GM23338 (cell line): Measurements from ENCODE around the gene PRKAR1B. TPM values are rescaled to one million over a fixed set of nuclear protein-coding genes. Genes with fewer than 3 reads are reported as not detected.

Experiments
- ATAC-seq: fragments of 200-7000 bp; cut with Tn5 transposase; 3 replicates; pipeline ENCODE4 v1.9.1; 2020
- DNase-seq: peaks from one replicate; pipeline ENCODE4 v3.0.0-alpha.2; 2015; ENCODE audit warnings: low spot score
- H2AFZ ChIP-seq: fragments of 200-600 bp; sonication (generic); 2 replicates; pipeline ENCODE4 v1.8.0; 2016; ENCODE audit warnings: antibody characterized with exemption, mild to moderate bottlenecking, moderate library complexity
- H3F3A ChIP-seq: fragments of 200-600 bp; sonication (generic); replicated peaks from 2 replicates; pipeline ENCODE4 v1.8.0; 2017; ENCODE audit warnings: antibody characterized with exemption, mixed run types, low read depth
- H3K27ac ChIP-seq: fragments of 200-600 bp; sonication (generic); 2 replicates; pipeline ENCODE4 v1.6.1; 2016; ENCODE audit warnings: low read depth
- H3K27me3 ChIP-seq: fragments of 200-600 bp; sonication (generic); 2 replicates; pipeline ENCODE4 v1.8.0; 2016; ENCODE audit warnings: mild to moderate bottlenecking, mixed run types, moderate library complexity; ENCODE audit not compliant: insufficient read depth
- H3K36me3 ChIP-seq: fragments of 200-600 bp; sonication (generic); 2 replicates; pipeline ENCODE4 v1.8.0; 2016; ENCODE audit warnings: mild to moderate bottlenecking; ENCODE audit not compliant: insufficient read depth
- H3K4me1 ChIP-seq: fragments of 200-600 bp; sonication (generic); 2 replicates; pipeline ENCODE4 v1.8.0; 2016; ENCODE audit warnings: mild to moderate bottlenecking, moderate library complexity; ENCODE audit not compliant: insufficient read depth
- H3K4me2 ChIP-seq: fragments of 200-600 bp; sonication (generic); 2 replicates; pipeline ENCODE4 v1.7.1; 2017; ENCODE audit warnings: mixed run types
- H3K4me3 ChIP-seq: fragments of 200-600 bp; sonication (generic); 2 replicates; pipeline ENCODE4 v1.6.1; 2016; ENCODE audit warnings: mixed run types
- H3K79me2 ChIP-seq: fragments of 200-600 bp; sonication (generic); replicated peaks from 2 replicates; pipeline ENCODE4 v1.8.0; 2017; ENCODE audit warnings: mild to moderate bottlenecking; ENCODE audit not compliant: insufficient read depth
- H3K9me2 ChIP-seq: fragments of 200-600 bp; sonication (generic); 2 replicates; pipeline ENCODE4 v1.8.0; 2017; ENCODE audit not compliant: insufficient read depth
- H4K20me1 ChIP-seq: fragments of 200-600 bp; sonication (generic); replicated peaks from 2 replicates; pipeline ENCODE4 v1.8.0; 2017; ENCODE audit warnings: mild to moderate bottlenecking; ENCODE audit not compliant: insufficient read depth
- H3K27ac Mint-ChIP-seq: 2 replicates; pipeline ENCODE4 v1.8.0; 2020; ENCODE audit warnings: inconsistent platforms, mild to moderate bottlenecking, moderate library complexity, mixed read lengths
- H3K27me3 Mint-ChIP-seq: 3 replicates; pipeline ENCODE4 v1.8.0; 2022; ENCODE audit warnings: low read depth, mild to moderate bottlenecking, moderate library complexity, mixed read lengths, inconsistent platforms; ENCODE audit not compliant: insufficient read depth, poor library complexity
- H3K36me3 Mint-ChIP-seq: 3 replicates; pipeline ENCODE4 v1.8.0; 2021; ENCODE audit warnings: low read depth, mild to moderate bottlenecking, inconsistent platforms, moderate library complexity, mixed read lengths
- H3K4me1 Mint-ChIP-seq: 3 replicates; pipeline ENCODE4 v1.8.0; 2020; ENCODE audit warnings: mild to moderate bottlenecking, inconsistent platforms, mixed read lengths
- H3K4me3 Mint-ChIP-seq: 3 replicates; pipeline ENCODE4 v1.8.0; 2021; ENCODE audit warnings: moderate library complexity, mild to moderate bottlenecking, inconsistent platforms, mixed read lengths
- H3K9me3 Mint-ChIP-seq: 3 replicates; pipeline ENCODE4 v1.8.0; 2020; ENCODE audit warnings: moderate library complexity, mild to moderate bottlenecking, inconsistent platforms, mixed read lengths
- EZH2phosphoT487 ChIP-seq: fragments of 200-600 bp; sonication (generic); IDR thresholded peaks from one replicate; pipeline ENCODE4 v1.8.1; 2018; ENCODE audit warnings: antibody characterized with exemption; ENCODE audit not compliant: unreplicated experiment
- NANOG ChIP-seq: IDR thresholded peaks from 2 replicates; pipeline ENCODE4 v1.6.1; 2016; ENCODE audit warnings: antibody characterized with exemption, borderline replicate concordance
- POLR2AphosphoS5 ChIP-seq: IDR thresholded peaks from 2 replicates; pipeline ENCODE4 v1.6.1; 2016; ENCODE audit warnings: antibody characterized with exemption, low read depth
- STAT1 ChIP-seq: IDR thresholded peaks from one replicate; pipeline ENCODE4 v1.6.1; 2016; ENCODE audit warnings: antibody characterized with exemption; ENCODE audit not compliant: unreplicated experiment
- ZNF114 ChIP-seq: fragments of 250-450 bp; sonication (Bioruptor Pico); IDR thresholded peaks from 2 replicates; pipeline ENCODE4 v1.5.0; 2020; ENCODE audit warnings: mild to moderate bottlenecking, moderate library complexity
- polyA plus RNA-seq: library from polyadenylated mRNA; unstranded; fragments of >200 nt; fragmentation: Nextera tagmentation; extraction: Ambion mirVana; gene quantifications from 2 replicates; pipeline ENCODE4 v1.2.1, GENCODE V29; 2016
- total RNA-seq: library from RNA; depleted of rRNA; stranded (reverse); fragments of >200 nt; shearing (Covaris generic); gene quantifications from 2 replicates; pipeline ENCODE4 v1.2.3, GENCODE V29; 2014
- TF ChIP-seq, protein P1 (sequence below): IDR thresholded peaks from one replicate; pipeline ENCODE4 v1.6.1; 2018; ENCODE audit warnings: antibody characterized with exemption; ENCODE audit not compliant: unreplicated experiment
- TF ChIP-seq, protein P2 (sequence below), 2 experiments: fragments of 200-600 bp in 1 of 2; sonication (generic) in 1 of 2; conservative IDR thresholded peaks; 2 replicates each; pipeline versions ENCODE4 v1.5.1 to v1.6.1; 2016 to 2017; ENCODE audit warnings: antibody characterized with exemption in 2 of 2, low read depth in 2 of 2, mild to moderate bottlenecking in 2 of 2, moderate library complexity in 1 of 2
- TF ChIP-seq, protein P3 (sequence below): fragments of 250-450 bp; sonication (Bioruptor Pico); IDR thresholded peaks from 2 replicates; pipeline ENCODE4 v1.5.0; 2020; ENCODE audit warnings: mild to moderate bottlenecking, moderate library complexity

PRKAR1B gene
- total and polyA plus RNA-seq, 2 experiments from 2014 or later, result 35.7 to 36.7 TPM

DNA sequence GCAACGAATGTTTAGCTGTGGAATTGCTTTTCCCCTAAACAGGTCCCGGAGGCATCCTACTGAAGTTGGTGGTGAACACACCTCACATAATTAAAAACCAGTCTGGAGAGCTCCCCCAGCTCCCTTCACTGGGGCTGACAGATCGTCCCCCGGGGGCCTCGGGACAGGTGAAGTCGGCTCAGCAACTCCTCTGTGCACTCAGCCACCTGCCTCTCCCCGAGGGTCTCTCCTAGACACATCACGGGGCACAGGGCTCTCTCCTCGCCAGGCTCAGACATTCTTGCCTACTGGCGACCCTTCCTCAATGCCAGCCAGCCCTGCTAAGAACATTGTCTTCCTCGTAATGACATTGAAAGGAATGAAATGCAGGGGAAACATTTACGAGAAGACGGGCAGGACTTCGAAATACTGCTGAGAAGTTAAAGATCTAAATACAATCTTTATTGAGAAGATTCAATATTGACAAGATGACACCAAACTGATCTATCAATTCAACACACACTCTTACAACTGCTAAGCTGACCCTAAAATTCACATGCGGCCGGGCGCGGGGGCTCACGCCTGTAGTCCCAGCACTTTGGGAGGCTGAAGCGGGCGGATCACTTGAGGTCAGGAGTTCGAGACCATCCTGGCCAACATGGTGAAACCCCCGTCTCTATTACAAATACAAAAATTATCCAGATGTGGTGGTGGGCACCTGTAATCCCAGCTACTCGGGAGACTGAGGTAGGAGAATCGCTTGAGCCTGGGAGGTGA is 88.6 kb downstream of the PRKAR1B start:
- H3K27me3 ChIP-seq, result no peaks in the 10 kb centered on the region
- H4K20me1 ChIP-seq, result no peaks in the 10 kb centered on the region; the same call in 1 of the 2 replicates
- H3K9me2 ChIP-seq, result no peaks in the 10 kb centered on the region
- Mint-ChIP-seq H3K36me3 (peaks cover 10% of the 10 kb centered on the region), H3K27me3 (peaks cover 17% of the 10 kb centered on the region), H3K4me3 (no peak overlapping the region), H3K9me3 (no peaks in the 10 kb centered on the region), H3K27ac (peak overlapping the region; percentile 50; the same call in 1 of the 2 replicates), H3K4me1 (no peaks in the 10 kb centered on the region)
- H3K36me3 ChIP-seq, result no peaks in the 10 kb centered on the region
- no peak overlapping the region for H2AFZ ChIP-seq
- DNase-seq (no peak), ATAC-seq (no peak)
- TF ChIP-seq ZNF114 (no peak), NANOG (no peak), STAT1 (no peak)
- TF ChIP-seq, protein P1, sequence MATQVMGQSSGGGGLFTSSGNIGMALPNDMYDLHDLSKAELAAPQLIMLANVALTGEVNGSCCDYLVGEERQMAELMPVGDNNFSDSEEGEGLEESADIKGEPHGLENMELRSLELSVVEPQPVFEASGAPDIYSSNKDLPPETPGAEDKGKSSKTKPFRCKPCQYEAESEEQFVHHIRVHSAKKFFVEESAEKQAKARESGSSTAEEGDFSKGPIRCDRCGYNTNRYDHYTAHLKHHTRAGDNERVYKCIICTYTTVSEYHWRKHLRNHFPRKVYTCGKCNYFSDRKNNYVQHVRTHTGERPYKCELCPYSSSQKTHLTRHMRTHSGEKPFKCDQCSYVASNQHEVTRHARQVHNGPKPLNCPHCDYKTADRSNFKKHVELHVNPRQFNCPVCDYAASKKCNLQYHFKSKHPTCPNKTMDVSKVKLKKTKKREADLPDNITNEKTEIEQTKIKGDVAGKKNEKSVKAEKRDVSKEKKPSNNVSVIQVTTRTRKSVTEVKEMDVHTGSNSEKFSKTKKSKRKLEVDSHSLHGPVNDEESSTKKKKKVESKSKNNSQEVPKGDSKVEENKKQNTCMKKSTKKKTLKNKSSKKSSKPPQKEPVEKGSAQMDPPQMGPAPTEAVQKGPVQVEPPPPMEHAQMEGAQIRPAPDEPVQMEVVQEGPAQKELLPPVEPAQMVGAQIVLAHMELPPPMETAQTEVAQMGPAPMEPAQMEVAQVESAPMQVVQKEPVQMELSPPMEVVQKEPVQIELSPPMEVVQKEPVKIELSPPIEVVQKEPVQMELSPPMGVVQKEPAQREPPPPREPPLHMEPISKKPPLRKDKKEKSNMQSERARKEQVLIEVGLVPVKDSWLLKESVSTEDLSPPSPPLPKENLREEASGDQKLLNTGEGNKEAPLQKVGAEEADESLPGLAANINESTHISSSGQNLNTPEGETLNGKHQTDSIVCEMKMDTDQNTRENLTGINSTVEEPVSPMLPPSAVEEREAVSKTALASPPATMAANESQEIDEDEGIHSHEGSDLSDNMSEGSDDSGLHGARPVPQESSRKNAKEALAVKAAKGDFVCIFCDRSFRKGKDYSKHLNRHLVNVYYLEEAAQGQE, result no peak
- TF ChIP-seq, protein P2, sequence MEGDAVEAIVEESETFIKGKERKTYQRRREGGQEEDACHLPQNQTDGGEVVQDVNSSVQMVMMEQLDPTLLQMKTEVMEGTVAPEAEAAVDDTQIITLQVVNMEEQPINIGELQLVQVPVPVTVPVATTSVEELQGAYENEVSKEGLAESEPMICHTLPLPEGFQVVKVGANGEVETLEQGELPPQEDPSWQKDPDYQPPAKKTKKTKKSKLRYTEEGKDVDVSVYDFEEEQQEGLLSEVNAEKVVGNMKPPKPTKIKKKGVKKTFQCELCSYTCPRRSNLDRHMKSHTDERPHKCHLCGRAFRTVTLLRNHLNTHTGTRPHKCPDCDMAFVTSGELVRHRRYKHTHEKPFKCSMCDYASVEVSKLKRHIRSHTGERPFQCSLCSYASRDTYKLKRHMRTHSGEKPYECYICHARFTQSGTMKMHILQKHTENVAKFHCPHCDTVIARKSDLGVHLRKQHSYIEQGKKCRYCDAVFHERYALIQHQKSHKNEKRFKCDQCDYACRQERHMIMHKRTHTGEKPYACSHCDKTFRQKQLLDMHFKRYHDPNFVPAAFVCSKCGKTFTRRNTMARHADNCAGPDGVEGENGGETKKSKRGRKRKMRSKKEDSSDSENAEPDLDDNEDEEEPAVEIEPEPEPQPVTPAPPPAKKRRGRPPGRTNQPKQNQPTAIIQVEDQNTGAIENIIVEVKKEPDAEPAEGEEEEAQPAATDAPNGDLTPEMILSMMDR (conservative IDR thresholded peaks at IDR 0.05; ENCODE audit: low read depth in 2 of 2), result no peak
- no peaks in the 10 kb centered on the region for H3F3A ChIP-seq
- no peak overlapping the region for H3K4me2 ChIP-seq
- H3K4me3 ChIP-seq, result no peak overlapping the region
- no peak overlapping the region for H3K27ac ChIP-seq
- H3K79me2 ChIP-seq, result peaks cover 36% of the 10 kb centered on the region
- H3K4me1 ChIP-seq, result no peaks in the 10 kb centered on the region

DNA sequence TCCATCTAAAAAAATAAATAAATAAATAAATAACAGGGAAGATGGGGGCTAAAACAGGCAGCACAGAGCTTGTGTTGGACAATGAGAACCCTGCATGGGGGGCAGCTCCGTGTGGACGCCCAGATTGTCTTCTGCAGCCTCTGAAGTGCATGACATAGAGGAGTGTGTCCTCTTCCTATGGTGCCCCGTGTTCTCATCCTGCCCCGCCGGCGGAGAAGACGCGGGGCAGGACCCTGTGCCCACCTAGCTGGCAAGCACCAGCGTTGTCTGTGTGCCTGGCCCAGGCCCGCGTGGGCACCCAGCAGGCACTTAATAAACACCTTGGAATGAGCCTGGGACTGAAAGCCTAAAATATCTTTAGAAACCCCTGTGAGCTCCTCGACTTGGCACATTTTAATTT is 89.3 kb downstream of the PRKAR1B start:
- no peaks in the 10 kb centered on the region for H3K27me3 ChIP-seq
- TF ChIP-seq STAT1, result no peak
- TF ChIP-seq EZH2phosphoT487, result no peak
- no peak for TF ChIP-seq POLR2AphosphoS5
- TF ChIP-seq, protein P3, sequence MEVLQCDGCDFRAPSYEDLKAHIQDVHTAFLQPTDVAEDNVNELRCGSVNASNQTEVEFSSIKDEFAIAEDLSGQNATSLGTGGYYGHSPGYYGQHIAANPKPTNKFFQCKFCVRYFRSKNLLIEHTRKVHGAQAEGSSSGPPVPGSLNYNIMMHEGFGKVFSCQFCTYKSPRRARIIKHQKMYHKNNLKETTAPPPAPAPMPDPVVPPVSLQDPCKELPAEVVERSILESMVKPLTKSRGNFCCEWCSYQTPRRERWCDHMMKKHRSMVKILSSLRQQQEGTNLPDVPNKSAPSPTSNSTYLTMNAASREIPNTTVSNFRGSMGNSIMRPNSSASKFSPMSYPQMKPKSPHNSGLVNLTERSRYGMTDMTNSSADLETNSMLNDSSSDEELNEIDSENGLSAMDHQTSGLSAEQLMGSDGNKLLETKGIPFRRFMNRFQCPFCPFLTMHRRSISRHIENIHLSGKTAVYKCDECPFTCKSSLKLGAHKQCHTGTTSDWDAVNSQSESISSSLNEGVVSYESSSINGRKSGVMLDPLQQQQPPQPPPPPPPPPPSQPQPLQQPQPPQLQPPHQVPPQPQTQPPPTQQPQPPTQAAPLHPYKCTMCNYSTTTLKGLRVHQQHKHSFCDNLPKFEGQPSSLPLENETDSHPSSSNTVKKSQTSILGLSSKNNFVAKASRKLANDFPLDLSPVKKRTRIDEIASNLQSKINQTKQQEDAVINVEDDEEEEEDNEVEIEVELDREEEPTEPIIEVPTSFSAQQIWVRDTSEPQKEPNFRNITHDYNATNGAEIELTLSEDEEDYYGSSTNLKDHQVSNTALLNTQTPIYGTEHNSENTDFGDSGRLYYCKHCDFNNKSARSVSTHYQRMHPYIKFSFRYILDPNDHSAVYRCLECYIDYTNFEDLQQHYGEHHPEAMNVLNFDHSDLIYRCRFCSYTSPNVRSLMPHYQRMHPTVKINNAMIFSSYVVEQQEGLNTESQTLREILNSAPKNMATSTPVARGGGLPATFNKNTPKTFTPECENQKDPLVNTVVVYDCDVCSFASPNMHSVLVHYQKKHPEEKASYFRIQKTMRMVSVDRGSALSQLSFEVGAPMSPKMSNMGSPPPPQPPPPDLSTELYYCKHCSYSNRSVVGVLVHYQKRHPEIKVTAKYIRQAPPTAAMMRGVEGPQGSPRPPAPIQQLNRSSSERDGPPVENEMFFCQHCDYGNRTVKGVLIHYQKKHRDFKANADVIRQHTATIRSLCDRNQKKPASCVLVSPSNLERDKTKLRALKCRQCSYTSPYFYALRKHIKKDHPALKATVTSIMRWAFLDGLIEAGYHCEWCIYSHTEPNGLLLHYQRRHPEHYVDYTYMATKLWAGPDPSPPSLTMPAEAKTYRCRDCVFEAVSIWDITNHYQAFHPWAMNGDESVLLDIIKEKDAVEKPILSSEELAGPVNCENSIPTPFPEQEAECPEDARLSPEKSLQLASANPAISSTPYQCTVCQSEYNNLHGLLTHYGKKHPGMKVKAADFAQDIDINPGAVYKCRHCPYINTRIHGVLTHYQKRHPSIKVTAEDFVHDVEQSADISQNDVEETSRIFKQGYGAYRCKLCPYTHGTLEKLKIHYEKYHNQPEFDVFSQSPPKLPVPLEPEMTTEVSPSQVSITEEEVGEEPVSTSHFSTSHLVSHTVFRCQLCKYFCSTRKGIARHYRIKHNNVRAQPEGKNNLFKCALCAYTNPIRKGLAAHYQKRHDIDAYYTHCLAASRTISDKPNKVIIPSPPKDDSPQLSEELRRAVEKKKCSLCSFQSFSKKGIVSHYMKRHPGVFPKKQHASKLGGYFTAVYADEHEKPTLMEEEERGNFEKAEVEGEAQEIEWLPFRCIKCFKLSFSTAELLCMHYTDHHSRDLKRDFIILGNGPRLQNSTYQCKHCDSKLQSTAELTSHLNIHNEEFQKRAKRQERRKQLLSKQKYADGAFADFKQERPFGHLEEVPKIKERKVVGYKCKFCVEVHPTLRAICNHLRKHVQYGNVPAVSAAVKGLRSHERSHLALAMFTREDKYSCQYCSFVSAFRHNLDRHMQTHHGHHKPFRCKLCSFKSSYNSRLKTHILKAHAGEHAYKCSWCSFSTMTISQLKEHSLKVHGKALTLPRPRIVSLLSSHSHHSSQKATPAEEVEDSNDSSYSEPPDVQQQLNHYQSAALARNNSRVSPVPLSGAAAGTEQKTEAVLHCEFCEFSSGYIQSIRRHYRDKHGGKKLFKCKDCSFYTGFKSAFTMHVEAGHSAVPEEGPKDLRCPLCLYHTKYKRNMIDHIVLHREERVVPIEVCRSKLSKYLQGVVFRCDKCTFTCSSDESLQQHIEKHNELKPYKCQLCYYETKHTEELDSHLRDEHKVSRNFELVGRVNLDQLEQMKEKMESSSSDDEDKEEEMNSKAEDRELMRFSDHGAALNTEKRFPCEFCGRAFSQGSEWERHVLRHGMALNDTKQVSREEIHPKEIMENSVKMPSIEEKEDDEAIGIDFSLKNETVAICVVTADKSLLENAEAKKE (CRISPR knock-in tag), result no peak

More for the DNA sequence above, 89.3 kb downstream of the PRKAR1B start:
- peaks cover 8% of the 10 kb centered on the region for H3K36me3 Mint-ChIP-seq
- Histone ChIP-seq H3K36me3 (no peaks in the 10 kb centered on the region), H4K20me1 (no peaks in the 10 kb centered on the region; the same call in 1 of the 2 replicates), H3K27ac (no peak overlapping the region), H3K4me1 (no peaks in the 10 kb centered on the region), H3K9me2 (no peaks in the 10 kb centered on the region), H2AFZ (no peak overlapping the region), H3K4me3 (no peak overlapping the region), H3F3A (no peaks in the 10 kb centered on the region), H3K4me2 (no peak overlapping the region), H3K79me2 (peaks cover 36% of the 10 kb centered on the region)
- H3K27me3 Mint-ChIP-seq, result peaks cover 12% of the 10 kb centered on the region
- peak overlapping the region; percentile 50; the same call in 1 of the 2 replicates for H3K27ac Mint-ChIP-seq
- no peaks in the 10 kb centered on the region for H3K4me1 Mint-ChIP-seq
- ATAC-seq, result no peak
- no peak overlapping the region for H3K4me3 Mint-ChIP-seq
- no peak for DNase-seq
- H3K9me3 Mint-ChIP-seq, result no peaks in the 10 kb centered on the region
